Caki2 (cell line): Measurements from ENCODE around the gene HLA-DOA. TPM values are rescaled to one million over a fixed set of nuclear protein-coding genes. Genes with fewer than 3 reads are reported as not detected.

Experiments used
- DNase-seq: peaks from one replicate; pipeline ENCODE4 v3.0.0-alpha.2; 2015; ENCODE audit warnings: low read depth
- in situ Hi-C: cut with HindIII; loops from 2 replicates; pipeline ENCODE4 v1.10.0; 2016; ENCODE audit warnings: low sequenced_read_pairs, low pct_unique_long_range_greater_than_20kb, mixed read lengths
- total RNA-seq: library from RNA; depleted of rRNA; stranded (reverse); fragments of >200 nt; shearing (Covaris generic); gene quantifications from 2 replicates; pipeline ENCODE4 v1.2.3, GENCODE V29; 2014; ENCODE audit warnings: low replicate concordance; rRNA removed

HLA-DOA gene
- total RNA-seq = not detected in 2 replicates

GRCh38 chr6:33008944-33009861 lies at the start of gene HLA-DOA:
HLA-DOA (minus strand) TSS chr6:33009591.
- in situ Hi-C loops = no loop called here

GRCh38 chr6:33057222-33058150 lies 48.1 kb upstream of the HLA-DOA start:
- in situ Hi-C loops = no loop called here
- no peak for DNase-seq

More at GRCh38 chr6:33008944-33009861, at the start of gene HLA-DOA:
- DNase-seq = no peak

GRCh38 chr6:33053230-33053629 lies 43.8 kb upstream of the HLA-DOA start:
- in situ Hi-C loops = no loop called here
- DNase-seq = no peak

- no peak for DNase-seq
- in situ Hi-C loops = no loop called here
Observed at GRCh38 chr6:33052627-33053026, 43.2 kb upstream of the HLA-DOA start.

- DNase-seq = no peak
Observed at GRCh38 chr6:33050014-33050810, 40.8 kb upstream of the HLA-DOA start.

GRCh38 chr6:33049323-33050013 lies 40.1 kb upstream of the HLA-DOA start:
- in situ Hi-C loops = no loop called here
- DNase-seq = no peak

More at GRCh38 chr6:33050014-33050810, 40.8 kb upstream of the HLA-DOA start:
- in situ Hi-C loops = no loop called here

- in situ Hi-C loops = no loop called here
- DNase-seq = no peak
Observed at GRCh38 chr6:33040157-33040556, 30.8 kb upstream of the HLA-DOA start.

- DNase-seq = no peak
- in situ Hi-C loops = no loop called here
Observed at GRCh38 chr6:33036535-33036934, 27.1 kb upstream of the HLA-DOA start.

GRCh38 chr6:33034554-33034953 lies 25.2 kb upstream of the HLA-DOA start:
- in situ Hi-C loops = no loop called here
- no peak for DNase-seq

- in situ Hi-C loops = no loop called here
- DNase-seq = no peak
Observed at GRCh38 chr6:33030245-33030644, 20.9 kb upstream of the HLA-DOA start.

- in situ Hi-C loops = no loop called here
- DNase-seq = no peak
Observed at GRCh38 chr6:33029328-33030184, 20.2 kb upstream of the HLA-DOA start.

- no peak for DNase-seq
- in situ Hi-C loops = no loop called here
Observed at GRCh38 chr6:33028220-33028849, 18.9 kb upstream of the HLA-DOA start.

- DNase-seq = no peak
- in situ Hi-C loops = no loop called here
Observed at GRCh38 chr6:33024521-33024920, 15.1 kb upstream of the HLA-DOA start.

- in situ Hi-C loops = no loop called here
Observed at GRCh38 chr6:33023536-33023935, 14.1 kb upstream of the HLA-DOA start.

GRCh38 chr6:33021917-33022316 lies 12.5 kb upstream of the HLA-DOA start:
- DNase-seq = no peak
- in situ Hi-C loops = no loop called here

More at GRCh38 chr6:33023536-33023935, 14.1 kb upstream of the HLA-DOA start:
- DNase-seq = no peak

GRCh38 chr6:33019372-33019771 lies 10.0 kb upstream of the HLA-DOA start:
- in situ Hi-C loops = no loop called here
- no peak for DNase-seq
